ENCODE results near the gene CPLX4.
"Not testable (repeated sequence)": the region's sequence is repeated elsewhere in the genome, so short reads cannot be mapped to it uniquely, and the experiment has no call there.

Gene CPLX4

GRCh38 chr18:59268721-59269562 lies 49.5 kb downstream of the CPLX4 start:
- Mint-ChIP-seq H3K27ac (no peak overlapping the region), H3K4me3 (peak overlapping the region; percentile 60)

GRCh38 chr18:59268127-59268720 lies 50.2 kb downstream of the CPLX4 start:
- H3K4me1 Mint-ChIP-seq (ENCODE audit: low read depth), result peaks cover 18% of the 10 kb centered on the region
- H3K36me3 Mint-ChIP-seq (ENCODE audit: low read depth), result no peaks in the 10 kb centered on the region
- H3K4me3 Mint-ChIP-seq, result peak overlapping the region; percentile 20
- no peaks in the 10 kb centered on the region for H3K9me3 Mint-ChIP-seq
- H3K27me3 Mint-ChIP-seq, result peaks cover 79% of the 10 kb centered on the region
- no peak overlapping the region for H3K27ac Mint-ChIP-seq

More at GRCh38 chr18:59268721-59269562, 49.5 kb downstream of the CPLX4 start:
- H3K9me3 Mint-ChIP-seq, result no peaks in the 10 kb centered on the region
- H3K36me3 Mint-ChIP-seq (ENCODE audit: low read depth), result no peaks in the 10 kb centered on the region
- peaks cover 78% of the 10 kb centered on the region for H3K27me3 Mint-ChIP-seq
- peaks cover 24% of the 10 kb centered on the region for H3K4me1 Mint-ChIP-seq (ENCODE audit: low read depth)

DNA sequence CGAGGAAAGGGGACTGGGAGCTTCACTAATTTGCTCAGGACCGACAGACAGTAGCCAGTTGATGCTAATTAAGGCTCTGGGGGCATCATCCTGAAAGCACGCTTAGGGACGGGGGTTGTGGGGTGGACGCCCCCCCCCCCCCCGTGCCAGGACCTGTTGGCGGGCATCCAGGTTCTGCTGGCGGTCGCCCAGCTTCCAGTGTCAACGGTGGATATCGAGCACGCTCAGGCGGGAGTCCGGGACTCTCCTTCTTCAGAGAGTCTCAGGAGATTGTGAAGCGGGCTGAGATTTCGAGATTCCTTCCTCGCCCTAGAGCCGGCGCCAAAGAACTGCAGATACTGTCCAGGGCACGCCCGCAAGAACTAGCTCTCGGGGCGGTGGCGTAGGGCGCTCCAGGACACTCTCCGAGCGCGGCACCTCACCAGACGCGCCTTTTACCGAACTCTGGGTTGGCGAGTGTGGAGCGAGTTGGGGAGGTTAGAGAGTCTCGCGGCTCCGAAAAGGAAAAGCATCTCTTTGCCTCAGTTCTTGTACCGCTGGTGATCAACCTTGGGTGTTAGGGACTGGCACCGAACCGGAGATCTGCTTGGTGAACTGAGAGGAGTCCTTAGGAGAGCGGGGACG lies 50.8 kb downstream of the CPLX4 start:
- H3K27ac Mint-ChIP-seq, result no peak overlapping the region
- peak overlapping the region; percentile 20 for H3K4me3 Mint-ChIP-seq
- H3K9me3 Mint-ChIP-seq, result no peaks in the 10 kb centered on the region
- H3K36me3 Mint-ChIP-seq (ENCODE audit: low read depth), result no peaks in the 10 kb centered on the region
- peaks cover 85% of the 10 kb centered on the region for H3K27me3 Mint-ChIP-seq
- H3K4me1 Mint-ChIP-seq (ENCODE audit: low read depth), result peaks cover 18% of the 10 kb centered on the region

- Mint-ChIP-seq H3K9me3 (no peaks in the 10 kb centered on the region), H3K36me3 (ENCODE audit: low read depth) (no peaks in the 10 kb centered on the region), H3K27ac (no peak overlapping the region), H3K4me1 (ENCODE audit: low read depth) (peaks cover 16% of the 10 kb centered on the region), H3K4me3 (no peak overlapping the region), H3K27me3 (peaks cover 87% of the 10 kb centered on the region)
Observed at GRCh38 chr18:59266886-59267502, 51.5 kb downstream of the CPLX4 start.

DNA sequence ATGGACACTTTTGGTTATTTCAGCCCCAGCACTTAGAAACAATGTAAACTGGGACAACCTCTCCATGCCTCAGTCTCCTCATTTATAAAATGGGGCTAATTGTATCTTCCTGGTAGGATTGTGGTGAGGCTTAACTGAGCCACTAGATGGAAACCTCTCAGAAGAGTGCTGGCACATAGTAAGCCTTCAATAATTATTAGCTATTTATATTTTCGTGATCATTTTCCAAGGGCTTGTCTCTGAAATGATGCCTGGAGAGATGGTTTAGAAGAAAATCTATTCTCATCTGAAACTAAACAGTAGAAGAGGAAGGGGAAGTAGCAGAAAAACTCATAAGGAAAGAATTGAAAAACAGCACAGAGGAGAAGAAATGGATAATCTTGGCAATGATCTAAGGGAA lies 52.0 kb downstream of the CPLX4 start:
- Mint-ChIP-seq H3K4me3 (no peak overlapping the region), H3K27ac (no peak overlapping the region), H3K4me1 (ENCODE audit: low read depth) (peaks cover 12% of the 10 kb centered on the region), H3K9me3 (no peaks in the 10 kb centered on the region), H3K27me3 (peaks cover 87% of the 10 kb centered on the region), H3K36me3 (ENCODE audit: low read depth) (no peaks in the 10 kb centered on the region)

DNA sequence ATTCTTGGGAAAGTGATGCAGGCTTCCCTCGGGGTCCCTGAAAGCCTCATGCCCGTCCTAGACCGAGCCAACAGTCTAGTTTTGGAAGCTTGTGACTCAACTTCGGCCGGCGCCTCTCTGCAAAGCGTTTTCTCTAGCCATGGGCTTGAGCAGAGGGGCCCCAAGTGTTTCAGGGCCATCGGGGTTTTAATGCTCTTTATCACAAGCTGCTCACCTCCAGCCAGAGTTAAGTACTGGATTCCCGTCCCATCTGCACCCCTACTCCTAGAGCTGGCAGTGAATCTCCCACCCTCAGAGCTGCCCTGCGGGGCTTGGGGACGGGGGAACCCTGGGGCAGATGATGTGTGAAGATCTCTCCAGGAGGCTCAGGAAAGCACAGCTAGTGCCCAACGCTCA lies 52.5 kb downstream of the CPLX4 start:
- peaks cover 82% of the 10 kb centered on the region for H3K27me3 Mint-ChIP-seq
- H3K4me3 Mint-ChIP-seq, result no peak overlapping the region
- peaks cover 12% of the 10 kb centered on the region for H3K4me1 Mint-ChIP-seq (ENCODE audit: low read depth)
- no peak overlapping the region for H3K27ac Mint-ChIP-seq
- no peaks in the 10 kb centered on the region for H3K36me3 Mint-ChIP-seq (ENCODE audit: low read depth)
- no peaks in the 10 kb centered on the region for H3K9me3 Mint-ChIP-seq

DNA sequence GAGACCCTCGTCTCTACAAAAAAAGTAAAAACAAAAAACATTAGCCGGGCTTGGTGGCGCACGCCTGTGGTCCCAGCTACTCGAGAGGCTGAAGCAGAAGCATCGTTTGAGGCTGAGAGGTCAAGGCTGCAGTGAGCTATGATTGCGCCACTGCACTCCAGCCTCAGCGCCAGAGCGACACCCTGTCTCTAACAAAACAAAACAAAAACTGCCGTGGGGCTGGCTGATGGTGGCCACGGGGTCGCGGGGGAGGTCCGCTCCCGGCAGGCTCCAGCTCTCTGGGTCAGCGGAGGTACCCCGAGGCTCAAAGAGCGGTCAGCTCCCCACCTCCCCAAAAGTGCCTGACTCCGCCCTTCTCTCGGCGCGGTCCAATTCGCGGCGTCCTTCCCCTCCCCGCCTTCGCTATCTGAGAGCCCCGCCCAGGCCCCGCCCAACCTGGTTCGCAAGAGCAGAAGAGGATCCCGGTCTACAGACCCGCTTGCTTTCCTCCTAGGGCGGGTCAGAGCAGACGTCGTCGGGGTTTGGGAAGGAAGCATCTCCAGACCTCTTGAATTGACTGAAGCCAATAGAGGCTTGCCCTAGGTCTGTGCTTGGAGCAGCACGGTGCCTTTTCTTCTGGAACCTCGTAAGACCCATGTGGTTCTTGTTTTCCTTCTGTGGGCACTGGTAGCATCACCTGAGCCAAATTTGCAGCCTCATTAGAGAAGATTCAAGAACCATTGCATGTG lies 53.0 kb downstream of the CPLX4 start:
- Mint-ChIP-seq H3K9me3 (no peaks in the 10 kb centered on the region), H3K4me1 (ENCODE audit: low read depth) (peaks cover 12% of the 10 kb centered on the region), H3K27ac (no peak overlapping the region), H3K36me3 (ENCODE audit: low read depth) (no peaks in the 10 kb centered on the region), H3K4me3 (peak overlapping the region; percentile 53), H3K27me3 (peaks cover 82% of the 10 kb centered on the region)

DNA sequence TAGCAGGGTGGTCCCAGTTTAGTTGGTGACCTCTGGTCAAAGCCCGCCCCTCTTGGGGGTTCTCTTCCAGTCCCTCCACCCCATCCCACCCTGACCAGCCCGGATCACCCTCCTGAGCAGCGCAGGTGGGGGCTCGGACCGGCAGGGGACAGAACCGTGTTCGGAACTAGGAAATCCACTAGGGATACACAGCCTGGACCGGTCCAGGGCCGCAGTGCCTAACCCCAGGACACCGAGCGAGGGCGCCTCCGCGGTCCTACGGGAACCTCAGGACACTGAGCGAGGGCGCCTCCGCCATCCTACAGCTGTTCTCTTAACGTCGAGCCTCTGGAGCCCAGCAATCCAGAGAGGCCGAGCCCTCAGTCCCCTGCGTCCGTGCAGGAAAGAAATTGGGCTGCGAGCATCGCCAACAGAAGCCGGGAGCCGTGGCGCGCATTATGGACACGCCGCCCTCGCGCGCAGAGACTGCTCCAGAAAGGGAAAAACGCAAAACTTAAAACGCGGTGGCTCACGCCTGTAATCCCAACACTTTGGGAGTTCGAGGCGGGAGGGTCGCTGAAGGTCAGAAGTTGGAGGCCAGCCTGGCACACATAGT lies 53.7 kb downstream of the CPLX4 start:
- peak overlapping the region; percentile 53 for H3K4me3 Mint-ChIP-seq
- no peaks in the 10 kb centered on the region for H3K36me3 Mint-ChIP-seq (ENCODE audit: low read depth)
- H3K4me1 Mint-ChIP-seq (ENCODE audit: low read depth), result peaks cover 7% of the 10 kb centered on the region
- peaks cover 78% of the 10 kb centered on the region for H3K27me3 Mint-ChIP-seq
- no peaks in the 10 kb centered on the region for H3K9me3 Mint-ChIP-seq
- H3K27ac Mint-ChIP-seq, result no peak overlapping the region

DNA sequence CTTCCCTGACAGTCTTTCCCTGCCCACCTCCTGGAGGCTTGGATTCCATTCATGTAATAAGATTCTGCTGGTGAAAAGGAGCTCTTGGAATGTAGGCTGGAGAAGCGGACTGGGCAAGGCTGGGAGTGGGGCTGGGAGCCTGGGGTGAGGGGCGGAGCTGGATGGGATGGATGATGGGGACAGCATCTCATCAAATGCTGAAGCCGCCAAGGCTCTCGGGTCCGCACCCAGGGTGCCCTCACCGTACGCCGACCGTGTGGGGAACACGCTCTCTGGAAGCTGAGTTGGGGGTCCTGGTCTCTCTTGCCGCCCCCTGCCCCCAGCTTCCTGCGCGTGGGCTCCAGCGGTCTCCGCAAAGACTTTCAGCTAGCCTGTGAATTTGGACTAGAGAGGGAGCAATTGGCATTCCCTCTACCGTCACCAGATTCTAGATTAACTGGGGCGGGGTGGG lies 54.3 kb downstream of the CPLX4 start:
- no peaks in the 10 kb centered on the region for H3K36me3 Mint-ChIP-seq (ENCODE audit: low read depth)
- peaks cover 3% of the 10 kb centered on the region for H3K4me1 Mint-ChIP-seq (ENCODE audit: low read depth)
- no peak overlapping the region for H3K4me3 Mint-ChIP-seq
- peaks cover 80% of the 10 kb centered on the region for H3K27me3 Mint-ChIP-seq
- no peaks in the 10 kb centered on the region for H3K9me3 Mint-ChIP-seq
- H3K27ac Mint-ChIP-seq, result no peak overlapping the region

- Mint-ChIP-seq H3K36me3 (ENCODE audit: low read depth) (no peaks in the 10 kb centered on the region), H3K27me3 (peaks cover 83% of the 10 kb centered on the region), H3K9me3 (no peaks in the 10 kb centered on the region), H3K4me3 (no peak overlapping the region), H3K4me1 (ENCODE audit: low read depth) (peaks cover 3% of the 10 kb centered on the region), H3K27ac (no peak overlapping the region)
Observed at GRCh38 chr18:59263661-59264060, 54.8 kb downstream of the CPLX4 start.

DNA sequence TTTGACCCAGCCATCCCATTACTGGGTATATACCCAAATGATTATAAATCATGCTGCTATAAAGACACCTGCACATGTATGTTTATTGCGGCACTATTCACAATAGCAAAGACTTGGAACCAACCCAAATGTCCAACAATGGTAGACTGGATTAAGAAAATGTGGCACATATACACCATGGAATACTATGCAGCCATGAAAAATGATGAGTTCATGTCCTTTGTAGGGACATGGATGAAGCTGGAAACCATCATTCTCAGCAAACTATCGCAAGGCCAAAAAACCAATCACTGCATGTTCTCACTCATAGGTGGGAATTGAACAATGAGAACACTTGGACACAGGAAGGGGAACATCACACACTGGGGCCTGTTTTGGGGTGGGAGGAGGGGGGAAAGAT lies 56.2 kb downstream of the CPLX4 start:
- not testable (repeated sequence) for H3K4me1 Mint-ChIP-seq (ENCODE audit: low read depth); H3K36me3 Mint-ChIP-seq (ENCODE audit: low read depth); H3K27ac Mint-ChIP-seq; H3K9me3 Mint-ChIP-seq; H3K4me3 Mint-ChIP-seq
- H3K27me3 Mint-ChIP-seq, result peaks cover 71% of the 10 kb centered on the region

DNA sequence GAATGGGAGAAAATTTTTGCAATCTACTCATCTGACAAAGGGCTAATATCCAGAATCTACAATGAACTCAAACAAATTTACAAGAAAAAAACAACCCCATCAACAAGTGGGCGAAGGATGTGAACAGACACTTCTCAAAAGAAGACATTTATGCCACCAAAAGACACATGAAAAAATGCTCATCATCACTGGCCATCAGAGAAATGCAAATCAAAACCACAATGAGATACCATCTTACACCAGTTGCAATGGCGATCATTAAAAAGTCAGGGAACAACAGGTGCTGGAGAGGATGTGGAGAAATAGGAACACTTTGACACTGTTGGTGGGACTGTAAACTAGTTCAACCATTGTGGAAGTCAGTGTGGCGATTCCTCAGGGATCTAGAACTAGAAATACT lies 56.6 kb downstream of the CPLX4 start:
- not testable (repeated sequence) for H3K36me3 Mint-ChIP-seq (ENCODE audit: low read depth); H3K27ac Mint-ChIP-seq

GRCh38 chr18:59255491-59255890 lies 63.0 kb downstream of the CPLX4 start:
- not testable (repeated sequence) for H3K27ac Mint-ChIP-seq; H3K4me3 Mint-ChIP-seq; H3K36me3 Mint-ChIP-seq (ENCODE audit: low read depth); H3K4me1 Mint-ChIP-seq (ENCODE audit: low read depth); H3K9me3 Mint-ChIP-seq
- peaks cover 45% of the 10 kb centered on the region for H3K27me3 Mint-ChIP-seq

More for the DNA sequence above, 56.6 kb downstream of the CPLX4 start:
- not testable (repeated sequence) for H3K4me3 Mint-ChIP-seq; H3K9me3 Mint-ChIP-seq; H3K4me1 Mint-ChIP-seq (ENCODE audit: low read depth)
- H3K27me3 Mint-ChIP-seq, result peaks cover 68% of the 10 kb centered on the region

GRCh38 chr18:59249199-59249774 lies 69.2 kb downstream of the CPLX4 start:
- H3K4me3 Mint-ChIP-seq, result no peak overlapping the region
- no peaks in the 10 kb centered on the region for H3K9me3 Mint-ChIP-seq
- H3K4me1 Mint-ChIP-seq (ENCODE audit: low read depth), result no peaks in the 10 kb centered on the region
- no peak overlapping the region for H3K27ac Mint-ChIP-seq
- H3K27me3 Mint-ChIP-seq, result peaks cover 64% of the 10 kb centered on the region
- H3K36me3 Mint-ChIP-seq (ENCODE audit: low read depth), result no peaks in the 10 kb centered on the region
